ENCODE results near the gene KCNJ9. TPM values are rescaled to one million over a fixed set of nuclear protein-coding genes. Genes with fewer than 3 reads are reported as not detected.
A peak's percentile ranks its signal among the peaks of the same experiment; 100 is the strongest.

The KCNJ9 gene
- total and polyA plus RNA-seq, 3 donors from 2014 or later: 0.37 to 0.68 (median 0.55) TPM

DNA sequence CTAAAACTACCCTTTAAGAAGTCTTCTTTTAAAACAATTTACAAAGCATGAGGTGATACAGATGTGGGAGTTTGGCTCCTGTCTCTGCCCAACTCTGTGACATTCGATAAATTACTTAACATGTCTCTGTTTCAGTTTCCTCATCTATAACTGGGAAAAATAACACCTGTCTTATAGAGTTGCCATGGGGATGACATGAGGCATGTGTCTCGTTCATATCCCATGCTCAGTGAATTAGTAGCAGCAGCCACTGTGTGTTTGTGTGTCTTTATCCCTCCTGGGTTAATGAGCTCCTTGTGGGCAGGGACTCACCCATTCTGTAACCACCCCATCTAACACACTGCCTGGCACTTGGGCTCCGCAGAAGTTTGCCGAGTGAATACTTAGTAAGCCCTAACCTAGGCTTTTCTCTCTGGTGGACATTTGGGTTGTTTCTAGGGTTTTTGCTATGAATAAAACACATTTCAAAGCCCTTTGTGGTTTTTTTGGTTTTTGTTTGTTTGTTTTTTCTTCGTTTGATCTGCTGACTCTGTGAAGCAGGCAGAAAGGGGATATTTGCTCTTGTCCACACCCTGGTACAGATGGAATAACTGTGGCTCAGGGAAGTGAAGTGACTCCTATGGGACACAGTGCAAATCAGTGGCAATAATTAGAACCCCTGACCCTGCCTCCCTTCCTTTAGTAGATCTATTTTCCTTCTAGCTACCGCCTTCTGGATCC lies 797 bp upstream of the KCNJ9 start:
- no peak overlapping the region for H3K4me3 ChIP-seq
- DNase-seq: no peak
- no peaks in the 10 kb centered on the region for H3K36me3 ChIP-seq (ENCODE audit: low read depth, missing control alignments)
- H3K4me1 ChIP-seq: no peaks in the 10 kb centered on the region
- no peaks in the 10 kb centered on the region for H3K27me3 ChIP-seq
- H3K27ac ChIP-seq: no peak overlapping the region
- intact Hi-C loops (cut with DNase I; ENCODE audit: low total_unique reads): no loop called here
- H3K9me3 ChIP-seq: no peaks in the 10 kb centered on the region
- TF ChIP-seq, protein P1, sequence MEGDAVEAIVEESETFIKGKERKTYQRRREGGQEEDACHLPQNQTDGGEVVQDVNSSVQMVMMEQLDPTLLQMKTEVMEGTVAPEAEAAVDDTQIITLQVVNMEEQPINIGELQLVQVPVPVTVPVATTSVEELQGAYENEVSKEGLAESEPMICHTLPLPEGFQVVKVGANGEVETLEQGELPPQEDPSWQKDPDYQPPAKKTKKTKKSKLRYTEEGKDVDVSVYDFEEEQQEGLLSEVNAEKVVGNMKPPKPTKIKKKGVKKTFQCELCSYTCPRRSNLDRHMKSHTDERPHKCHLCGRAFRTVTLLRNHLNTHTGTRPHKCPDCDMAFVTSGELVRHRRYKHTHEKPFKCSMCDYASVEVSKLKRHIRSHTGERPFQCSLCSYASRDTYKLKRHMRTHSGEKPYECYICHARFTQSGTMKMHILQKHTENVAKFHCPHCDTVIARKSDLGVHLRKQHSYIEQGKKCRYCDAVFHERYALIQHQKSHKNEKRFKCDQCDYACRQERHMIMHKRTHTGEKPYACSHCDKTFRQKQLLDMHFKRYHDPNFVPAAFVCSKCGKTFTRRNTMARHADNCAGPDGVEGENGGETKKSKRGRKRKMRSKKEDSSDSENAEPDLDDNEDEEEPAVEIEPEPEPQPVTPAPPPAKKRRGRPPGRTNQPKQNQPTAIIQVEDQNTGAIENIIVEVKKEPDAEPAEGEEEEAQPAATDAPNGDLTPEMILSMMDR (IDR thresholded peaks at IDR 0.05): no peak
- no peak for TF ChIP-seq POLR2A (IDR thresholded peaks at IDR 0.05)
- WGBS, 2 donors: 65 to 67% methylated on average over 6 of the region's 6 CpGs

DNA sequence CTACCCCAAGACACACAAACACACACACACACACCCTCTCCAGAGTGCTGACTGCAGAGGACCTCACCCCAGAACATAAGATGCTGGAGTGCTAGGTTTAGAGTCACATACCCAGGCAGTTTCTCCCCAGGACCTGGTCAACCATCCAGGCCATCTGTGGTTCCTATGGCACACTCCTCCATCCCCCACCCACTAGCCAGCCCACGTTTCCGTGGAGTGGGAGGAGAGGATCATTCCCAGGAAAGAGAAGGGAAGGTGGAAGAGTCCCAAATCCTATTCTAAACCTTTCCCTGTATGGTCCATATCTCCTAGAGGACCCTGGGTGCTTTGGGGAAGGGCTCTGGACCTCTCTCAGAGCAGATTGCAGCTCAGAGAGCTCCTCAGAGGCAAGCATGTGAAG lies 1.1 kb downstream of the KCNJ9 start:
- intact Hi-C loops (cut with DNase I; ENCODE audit: low total_unique reads): no loop called here
- WGBS, 2 donors: 61 to 68% methylated on average over 2 of the region's 2 CpGs
- TF ChIP-seq, protein P1 (IDR thresholded peaks at IDR 0.05): no peak
- TF ChIP-seq POLR2A (IDR thresholded peaks at IDR 0.05): no peak

DNA sequence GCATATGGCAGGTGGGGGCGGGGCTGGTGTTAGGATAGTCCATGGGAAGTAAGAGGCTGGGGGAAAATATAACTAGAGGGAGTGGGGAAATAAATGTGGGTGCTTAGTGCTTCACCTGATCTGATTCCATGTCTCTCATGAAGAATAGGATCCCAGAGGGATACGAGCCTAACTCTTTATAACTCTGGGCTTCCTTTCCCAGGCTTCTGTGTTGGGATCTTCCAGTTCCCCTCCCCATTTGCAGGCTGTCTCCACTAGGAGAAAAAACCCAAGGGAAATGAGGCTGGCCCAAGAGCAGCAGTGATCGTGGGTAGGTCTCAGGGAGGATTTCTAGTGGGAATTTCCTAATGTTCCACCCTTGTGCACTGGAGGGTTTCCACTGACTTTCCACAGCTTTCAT lies 1.6 kb downstream of the KCNJ9 start:
- Histone ChIP-seq H3K27me3 (no peaks in the 10 kb centered on the region), H3K4me1 (no peaks in the 10 kb centered on the region), H3K9me3 (no peaks in the 10 kb centered on the region), H3K27ac (no peak overlapping the region), H3K36me3 (ENCODE audit: low read depth, missing control alignments) (no peaks in the 10 kb centered on the region), H3K4me3 (no peak overlapping the region)
- WGBS, 2 donors: 60 to 65% methylated on average over 3 of the region's 3 CpGs
- no peak for DNase-seq
- intact Hi-C loops (cut with DNase I; ENCODE audit: low total_unique reads): no loop called here
- TF ChIP-seq, protein P1 (IDR thresholded peaks at IDR 0.05): no peak
- no peak for TF ChIP-seq POLR2A (IDR thresholded peaks at IDR 0.05)

More for the DNA sequence above, 1.1 kb downstream of the KCNJ9 start:
- H3K4me1 ChIP-seq: no peaks in the 10 kb centered on the region
- H3K27me3 ChIP-seq: no peaks in the 10 kb centered on the region
- no peak overlapping the region for H3K4me3 ChIP-seq
- H3K36me3 ChIP-seq (ENCODE audit: low read depth, missing control alignments): no peaks in the 10 kb centered on the region
- DNase-seq: no peak
- no peak overlapping the region for H3K27ac ChIP-seq
- H3K9me3 ChIP-seq: no peaks in the 10 kb centered on the region

DNA sequence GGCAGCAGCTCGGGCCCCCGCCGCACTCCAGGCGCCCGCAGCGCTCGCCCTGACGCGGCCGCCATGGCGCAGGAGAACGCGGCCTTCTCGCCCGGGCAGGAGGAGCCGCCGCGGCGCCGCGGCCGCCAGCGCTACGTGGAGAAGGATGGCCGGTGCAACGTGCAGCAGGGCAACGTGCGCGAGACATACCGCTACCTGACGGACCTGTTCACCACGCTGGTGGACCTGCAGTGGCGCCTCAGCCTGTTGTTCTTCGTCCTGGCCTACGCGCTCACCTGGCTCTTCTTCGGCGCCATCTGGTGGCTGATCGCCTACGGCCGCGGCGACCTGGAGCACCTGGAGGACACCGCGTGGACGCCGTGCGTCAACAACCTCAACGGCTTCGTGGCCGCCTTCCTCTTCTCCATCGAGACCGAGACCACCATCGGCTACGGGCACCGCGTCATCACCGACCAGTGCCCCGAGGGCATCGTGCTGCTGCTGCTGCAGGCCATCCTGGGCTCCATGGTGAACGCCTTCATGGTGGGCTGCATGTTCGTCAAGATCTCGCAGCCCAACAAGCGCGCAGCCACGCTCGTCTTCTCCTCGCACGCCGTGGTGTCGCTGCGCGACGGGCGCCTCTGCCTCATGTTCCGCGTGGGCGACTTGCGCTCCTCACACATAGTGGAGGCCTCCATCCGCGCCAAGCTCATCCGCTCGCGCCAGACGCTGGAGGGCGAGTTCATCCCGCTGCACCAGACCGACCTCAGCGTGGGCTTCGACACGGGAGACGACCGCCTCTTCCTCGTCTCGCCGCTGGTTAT lies 2.8 kb downstream of the KCNJ9 start:
- peak; percentile 80 for DNase-seq
- Histone ChIP-seq H3K27ac (no peak overlapping the region), H3K9me3 (no peaks in the 10 kb centered on the region), H3K4me3 (peak overlapping the region; percentile 36), H3K4me1 (no peaks in the 10 kb centered on the region), H3K36me3 (ENCODE audit: low read depth, missing control alignments) (no peaks in the 10 kb centered on the region), H3K27me3 (no peaks in the 10 kb centered on the region)
- TF ChIP-seq POLR2A (IDR thresholded peaks at IDR 0.05): no peak
- TF ChIP-seq, protein P1 (IDR thresholded peaks at IDR 0.05): peak in 2 of 3 experiments; percentile 39 to 52
- 21 to 26% methylated on average over 10 to 92 of the region's 96 CpGs for WGBS, 2 donors
- intact Hi-C loops (cut with DNase I; ENCODE audit: low total_unique reads): no loop called here
